ENCODE results near the gene YIPF4. TPM values are rescaled to one million over a fixed set of nuclear protein-coding genes. Genes with fewer than 3 reads are reported as not detected.

YIPF4 gene
- total and polyA plus RNA-seq, 2 of the 8 experiments (the other 6 are each of a cell fraction or from before 2014, with no cell fraction given), result 2.9 to 21.4 TPM

DNA sequence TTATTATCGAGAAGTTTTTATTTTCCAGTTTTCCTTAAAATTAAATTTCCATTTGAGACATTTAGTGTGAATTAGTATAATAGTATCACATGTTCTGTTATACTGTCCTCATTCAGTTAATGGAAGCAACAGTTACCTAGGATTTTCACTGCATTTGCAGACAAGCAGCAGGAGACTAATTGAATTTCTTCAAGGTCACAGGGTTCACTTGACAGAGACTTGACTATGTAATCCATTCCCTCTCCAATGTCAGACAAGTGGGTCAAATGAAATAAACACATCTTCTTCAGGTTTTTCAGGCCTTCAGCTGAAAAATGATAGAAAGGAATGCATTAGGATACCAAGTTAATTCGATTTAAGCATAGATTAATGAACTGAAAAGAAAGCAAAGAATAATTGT, 39.7 kb upstream of the YIPF4 start:
- H3K23ac ChIP-seq (ENCODE audit: insufficient read length), result no peak overlapping the region

More for the DNA sequence above, 39.7 kb upstream of the YIPF4 start:
- H4K91ac ChIP-seq (replicated peaks; ENCODE audit: insufficient read length, low read length), result no peak overlapping the region
- no peaks in the 10 kb centered on the region for H4K20me1 ChIP-seq (replicated peaks in 1 of 2; ENCODE audit: control insufficient read depth in 1 of 2, insufficient read depth in 2 of 2, low read length in 2 of 2)
- no peak overlapping the region for H2BK15ac ChIP-seq (ENCODE audit: low read length)
- no peak overlapping the region for H2AFZ ChIP-seq (ENCODE audit: low read length)
- H2BK20ac ChIP-seq (ENCODE audit: low read length), result no peak overlapping the region
- H2BK5ac ChIP-seq (ENCODE audit: low read depth, low read length), result no peak overlapping the region
- no peak overlapping the region for H3K9ac ChIP-seq (replicated peaks in 1 of 4; ENCODE audit: extremely low read depth in 1 of 4, low read depth in 3 of 4, low read length in 3 of 4)
- WGBS, 2 experiments (ENCODE audit: extremely low coverage in 1 of 2, insufficient coverage in 1 of 2, insufficient read length in 1 of 2, insufficient replicate concordance in 2 of 2, low coverage in 1 of 2, low lambda C conversion rate in 2 of 2, missing lambda C conversion rate in 1 of 2), result 94% methylated on average over 2 of the region's 2 CpGs; no CpG with 5 or more reads in 1 of the 2 experiments
- CTCF ChIA-PET (ENCODE audit: partially characterized antibody), result interaction anchor here (0.6 to 1.8 kb wide), 2 partner anchors 9 to 703 kb away, joined by 4 to 6 read pairs; no protein-coding TSS in a partner anchor
- no peak for FAIRE-seq
- no peak overlapping the region for H3K4me2 ChIP-seq (ENCODE audit: insufficient read depth in 1 of 2, low read depth in 2 of 2, low read length in 2 of 2)
- H3K18ac ChIP-seq (ENCODE audit: extremely low read depth, low read length), result no peak overlapping the region
- H3K23me2 ChIP-seq (ENCODE audit: low read depth, low read length), result no peaks in the 10 kb centered on the region
- H3K27ac ChIP-seq (ENCODE audit: low read depth, low read length), result no peak overlapping the region
- H3K79me1 ChIP-seq (ENCODE audit: low read depth, low read length), result no peaks in the 10 kb centered on the region
- H3K4me1 ChIP-seq (replicated peaks in 1 of 4; ENCODE audit: control insufficient read depth in 3 of 4, insufficient read depth in 4 of 4, low read length in 3 of 4), result no peaks in the 10 kb centered on the region
- no peaks in the 10 kb centered on the region for H3K27me3 ChIP-seq (replicated peaks in 1 of 4; ENCODE audit: control insufficient read depth in 3 of 4, extremely low read depth in 1 of 4, insufficient read depth in 3 of 4, low read length in 3 of 4)
- H2BK12ac ChIP-seq (ENCODE audit: low read depth, low read length), result no peak overlapping the region
- H3K9me3 ChIP-seq (ENCODE audit: insufficient read depth in 2 of 2, low read depth in 1 of 2, low read length in 1 of 2), result no peaks in the 10 kb centered on the region
- no peak overlapping the region for H4K5ac ChIP-seq (ENCODE audit: insufficient read length, low read depth, low read length)
- DNase-seq (ENCODE audit: low read depth in 1 of 2, low spot score in 2 of 2), result no peak
- H4K8ac ChIP-seq (ENCODE audit: extremely low read depth, insufficient read depth, low read length), result no peak overlapping the region
- H3K56ac ChIP-seq (replicated peaks; ENCODE audit: insufficient read length, low read depth, low read length), result no peak overlapping the region
- H3K4ac ChIP-seq (replicated peaks; ENCODE audit: insufficient read length, low read depth, low read length), result no peak overlapping the region
- no peaks in the 10 kb centered on the region for H3K79me2 ChIP-seq (ENCODE audit: control insufficient read depth in 1 of 2, insufficient read depth in 2 of 2, low read length in 2 of 2)
- H2AK5ac ChIP-seq (ENCODE audit: low read depth, low read length), result no peak overlapping the region
- H3K36me3 ChIP-seq (ENCODE audit: control insufficient read depth in 2 of 4, insufficient read depth in 4 of 4, low read length in 3 of 4), result no peaks in the 10 kb centered on the region
- no peak overlapping the region for H2BK120ac ChIP-seq (replicated peaks; ENCODE audit: low read depth, low read length)
- POLR2A ChIA-PET (ENCODE audit: partially characterized antibody), result interaction anchor here (2.0 kb wide), 1 partner anchor 9 kb away, joined by 8 read pairs; no protein-coding TSS in a partner anchor
- no peak overlapping the region for H3K4me3 ChIP-seq (ENCODE audit: extremely low read depth in 1 of 4, insufficient read depth in 2 of 4, low read depth in 3 of 4, low read length in 4 of 4)
- TF ChIP-seq RNF2 (IDR thresholded peaks at IDR 0.05; ENCODE audit: borderline replicate concordance, low read depth, low read length, missing control alignments, poor library complexity, severe bottlenecking), result no peak
- no peak for TF ChIP-seq CHD2 (IDR thresholded peaks at IDR 0.05; ENCODE audit: low read length)
- no peak for TF ChIP-seq EGR1 (IDR thresholded peaks at IDR 0.05; ENCODE audit: borderline replicate concordance, low read depth, low read length)
- no peak for TF ChIP-seq RBBP5 (IDR thresholded peaks at IDR 0.05; ENCODE audit: borderline replicate concordance, low read depth, low read length)
- no peak for TF ChIP-seq KDM5A (IDR thresholded peaks at IDR 0.05; ENCODE audit: low read length)
- no peak for TF ChIP-seq BCL11A (IDR thresholded peaks at IDR 0.05; ENCODE audit: low read depth in 2 of 2, low read length in 2 of 2)
- no peak for TF ChIP-seq SIX5 (IDR thresholded peaks at IDR 0.05; ENCODE audit: low read depth, low read length)
- TF ChIP-seq CHD1 (IDR thresholded peaks at IDR 0.05; ENCODE audit: low read depth, low read length), result no peak
- no peak for TF ChIP-seq SAP30 (IDR thresholded peaks at IDR 0.05; ENCODE audit: insufficient read depth, insufficient replicate concordance, low read length)
- H3K14ac ChIP-seq (ENCODE audit: insufficient read length), result no peak overlapping the region

All from H1 (cell line).